Activated CD8-positive, alpha-beta memory T cell treated with anti-CD3 and anti-CD28 coated beads, Interleukin-2, amount 50 U/mL, for 24 hours (primary cell): Measurements from ENCODE around the gene PIEZO1.
"Not testable (repeated sequence)": the region's sequence is repeated elsewhere in the genome, so short reads cannot be mapped to it uniquely, and the experiment has no call there.

Experiments
- DNase-seq: peaks from one replicate; pipeline ENCODE4 v3.0.0-alpha.2; 2020; ENCODE audit errors: extremely low read depth

PIEZO1 gene

GRCh38 chr16:88781140-88782077 is 3.6 kb downstream of the PIEZO1 start:
- no peak for DNase-seq

- no peak for DNase-seq
Measured at GRCh38 chr16:88780142-88781062, 4.6 kb downstream of the PIEZO1 start.

- DNase-seq: no peak
Measured at GRCh38 chr16:88779406-88780141, 5.4 kb downstream of the PIEZO1 start.

GRCh38 chr16:88778541-88779065 is 6.4 kb downstream of the PIEZO1 start:
- DNase-seq: no peak

- DNase-seq: no peak
Measured at GRCh38 chr16:88778271-88778525, 6.8 kb downstream of the PIEZO1 start.

GRCh38 chr16:88777471-88778270 is 7.3 kb downstream of the PIEZO1 start:
- no peak for DNase-seq

- DNase-seq: no peak
Measured at GRCh38 chr16:88775825-88776224, 9.2 kb downstream of the PIEZO1 start.

GRCh38 chr16:88774544-88775393 is 10.3 kb downstream of the PIEZO1 start:
- no peak for DNase-seq

- no peak for DNase-seq
Measured at GRCh38 chr16:88773812-88774291, 11.2 kb downstream of the PIEZO1 start.

GRCh38 chr16:88772871-88773811 is 11.9 kb downstream of the PIEZO1 start:
- DNase-seq: no peak

GRCh38 chr16:88771781-88772180 is 13.2 kb downstream of the PIEZO1 start:
- DNase-seq: not testable (repeated sequence)

- no peak for DNase-seq
Measured at GRCh38 chr16:88771294-88771772, 13.7 kb downstream of the PIEZO1 start.

GRCh38 chr16:88770461-88771293 is 14.3 kb downstream of the PIEZO1 start:
- DNase-seq: no peak

GRCh38 chr16:88769617-88770460 is 15.2 kb downstream of the PIEZO1 start:
- no peak for DNase-seq

GRCh38 chr16:88768071-88768783 is 16.8 kb downstream of the PIEZO1 start:
- no peak for DNase-seq

- no peak for DNase-seq
Measured at GRCh38 chr16:88767546-88768070, 17.4 kb downstream of the PIEZO1 start.
